ENCODE data around the gene HYAL1. TPM values are rescaled to one million over a fixed set of nuclear protein-coding genes. Genes with fewer than 3 reads are reported as not detected.
A peak's percentile ranks its signal among the peaks of the same experiment; 100 is the strongest.
"Not testable (repeated sequence)": the region's sequence is repeated elsewhere in the genome, so short reads cannot be mapped to it uniquely, and the experiment has no call there.

HYAL1 gene
- total RNA-seq, 1 experiment from 2014 or later, result 6.2 TPM

DNA sequence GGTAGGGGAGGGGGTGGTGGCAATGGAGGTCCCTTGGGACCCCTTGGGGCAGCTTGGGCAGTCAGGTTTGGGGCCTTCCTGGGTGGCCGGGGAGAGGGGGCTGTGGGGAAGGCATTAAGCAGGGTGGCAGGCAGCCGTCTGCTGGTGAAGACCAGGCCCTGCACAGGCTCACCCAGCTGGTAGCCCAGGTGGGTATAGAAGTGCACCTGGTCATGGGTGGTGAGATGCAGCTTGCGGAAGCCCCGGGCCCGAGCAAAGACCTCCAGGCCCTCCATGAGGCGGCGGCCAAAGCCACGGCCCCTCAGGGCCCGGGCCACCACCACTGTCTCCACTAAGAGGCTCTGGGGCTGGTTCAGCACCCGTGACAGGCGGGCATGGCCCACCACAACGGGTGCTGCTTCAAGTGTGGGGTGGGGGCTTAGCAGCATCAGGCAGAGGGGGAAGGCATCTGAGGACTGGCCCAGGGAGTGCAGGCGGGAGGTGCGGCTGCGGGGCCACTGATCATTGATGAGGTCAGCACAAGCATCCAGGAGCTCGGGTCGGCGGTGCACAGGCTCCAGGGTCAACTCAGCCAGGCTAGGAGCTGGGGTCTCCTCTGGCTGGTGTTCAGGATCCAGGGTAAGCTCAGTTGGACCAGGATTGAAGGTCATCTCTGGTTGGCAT, 6.5 kb downstream of the HYAL1 start:
- no peak for DNase-seq (ENCODE audit: extremely low read depth, low read depth)

DNA sequence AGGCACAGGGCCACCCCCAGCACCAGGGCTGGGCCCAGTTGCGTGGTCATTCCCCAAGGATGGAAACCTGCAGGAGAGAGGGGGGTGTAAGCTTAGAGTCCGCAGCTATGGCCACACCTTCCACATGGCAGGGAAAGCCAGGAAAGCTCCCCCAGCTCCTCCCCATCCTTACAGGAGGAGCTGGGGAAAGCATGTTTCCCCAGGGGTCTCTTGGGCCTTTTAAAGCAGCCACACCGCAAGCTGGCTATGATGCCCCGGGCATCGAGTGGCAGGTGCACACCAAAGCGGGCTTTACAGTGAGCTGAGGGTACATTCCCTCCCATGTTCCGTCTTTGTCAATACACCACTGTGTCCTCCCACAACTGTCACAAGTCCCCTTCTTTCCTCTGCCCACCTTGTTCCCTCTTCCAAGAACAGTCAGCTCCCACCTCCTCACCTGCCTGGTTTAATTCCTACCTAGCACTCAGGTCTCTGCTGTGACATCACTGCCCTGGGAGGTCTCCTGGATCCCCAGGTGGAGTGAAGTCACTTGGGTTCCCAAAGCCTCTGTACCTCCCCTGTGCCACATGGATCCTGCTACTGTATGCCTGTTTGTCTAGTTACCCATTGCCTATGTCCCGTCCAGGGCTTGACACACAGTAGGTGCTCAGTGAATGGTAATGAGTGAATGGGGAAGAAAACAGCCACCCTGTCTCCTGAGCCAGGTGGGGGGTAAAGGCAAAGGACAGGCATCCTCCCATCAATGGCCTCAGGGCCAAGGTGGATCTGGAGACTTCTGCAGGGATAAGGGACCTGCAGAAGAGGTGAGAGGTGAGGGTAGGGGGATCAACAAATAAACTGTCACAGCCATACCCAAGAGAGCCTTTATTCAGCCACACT, 7.6 kb downstream of the HYAL1 start:
- DNase-seq (ENCODE audit: extremely low read depth, low read depth), result no peak

- DNase-seq (ENCODE audit: extremely low read depth, low read depth), result no peak
Observed at GRCh38 chr3:50294492-50295403, 8.6 kb downstream of the HYAL1 start.

DNA sequence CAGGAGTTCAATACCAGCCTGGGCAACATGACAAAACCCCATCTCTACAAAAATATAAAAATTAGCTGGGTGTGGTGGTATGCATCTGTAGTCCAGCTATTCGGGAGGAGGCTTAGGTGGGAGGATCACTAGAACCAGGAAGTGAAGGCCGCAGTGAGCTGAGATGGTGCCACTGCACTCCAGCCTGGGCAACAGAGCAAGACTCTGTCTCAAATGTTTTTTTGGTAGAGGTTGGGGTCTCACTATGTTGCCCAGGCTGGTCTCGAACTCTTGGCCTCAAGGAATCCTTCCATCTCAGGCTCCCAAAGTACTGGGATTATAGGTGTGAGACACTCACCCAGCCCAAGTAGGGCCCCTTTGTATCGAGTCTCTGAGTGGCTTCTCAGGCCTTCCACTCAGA, 9.3 kb downstream of the HYAL1 start:
- no peak for DNase-seq (ENCODE audit: extremely low read depth, low read depth)

- DNase-seq (ENCODE audit: extremely low read depth, low read depth), result no peak
Observed at GRCh38 chr3:50293079-50293801, 10.1 kb downstream of the HYAL1 start.

DNA sequence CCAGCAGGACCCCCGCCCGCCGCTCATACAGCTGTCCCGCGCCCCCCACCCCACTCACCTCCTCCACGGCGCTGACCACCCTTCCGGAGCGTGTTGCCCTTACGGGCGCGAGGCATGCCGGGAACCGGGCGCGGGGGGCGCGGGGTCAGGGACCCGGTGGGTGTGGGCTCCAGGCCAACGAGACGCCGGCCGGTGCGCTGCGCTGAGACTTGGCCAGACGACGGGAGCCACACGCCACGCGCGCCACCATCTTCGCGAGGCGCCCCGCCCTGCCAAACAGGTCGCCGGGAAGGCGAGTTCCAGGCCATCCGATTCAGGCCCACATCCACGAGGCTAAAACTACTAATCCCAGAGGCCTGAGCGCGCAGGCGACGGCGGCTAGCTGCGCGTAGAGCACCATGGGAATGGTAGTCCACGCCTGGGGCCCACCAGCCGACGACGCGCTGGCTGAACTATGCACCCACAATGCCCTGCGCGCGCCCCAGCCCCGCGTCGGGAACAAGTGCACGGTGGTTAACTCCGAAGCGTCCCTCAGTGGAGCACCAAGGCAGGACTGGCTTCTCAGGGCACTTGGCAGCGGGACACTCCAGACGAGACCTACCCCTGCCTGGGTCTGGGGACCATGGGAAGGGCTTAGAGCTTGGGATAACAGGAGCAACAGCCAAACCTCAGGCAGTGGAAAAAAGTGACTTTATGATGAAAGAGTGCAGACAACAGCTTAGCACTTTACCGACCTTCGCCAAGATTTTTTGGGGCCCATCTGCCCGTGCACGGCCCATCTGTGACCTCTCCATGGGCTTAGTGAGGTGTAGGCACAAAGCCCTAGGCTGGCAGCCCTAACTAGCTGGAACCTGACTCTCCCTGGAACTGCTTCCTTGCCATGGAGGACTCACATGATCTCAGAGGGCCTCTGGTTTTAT, 11.0 kb downstream of the HYAL1 start, which contains the start of gene IFRD2:
Gene IFRD2, minus strand, starts transcription at position 271 of the 920 bp plus-strand sequence. Its CDS starts 155 bp downstream, at position 116.
- peak; percentile 94 for DNase-seq (ENCODE audit: extremely low read depth, low read depth)

- DNase-seq (ENCODE audit: extremely low read depth, low read depth), result no peak
Observed at GRCh38 chr3:50290161-50290641, 13.2 kb downstream of the HYAL1 start.

DNA sequence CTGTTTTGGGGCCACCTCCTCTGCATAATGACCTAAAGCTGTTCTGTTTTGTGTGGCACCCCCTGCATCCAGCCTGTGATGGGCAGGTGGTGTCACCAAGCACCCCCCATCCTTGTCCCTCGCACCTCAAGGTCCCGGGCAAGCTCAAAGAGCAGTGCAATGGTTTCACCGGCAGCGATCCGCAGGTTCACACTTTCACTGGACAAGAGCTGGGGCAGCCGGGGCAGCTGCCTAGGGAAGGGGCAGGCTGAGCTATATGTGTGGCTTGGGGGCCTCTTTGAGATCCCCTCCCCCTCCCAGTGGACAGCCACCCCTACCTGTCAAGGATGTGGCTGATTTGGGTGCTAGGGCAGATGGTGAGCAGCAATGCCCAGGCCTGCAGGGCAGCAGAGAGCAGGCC, 14.2 kb downstream of the HYAL1 start:
- no peak for DNase-seq (ENCODE audit: extremely low read depth, low read depth)

DNA sequence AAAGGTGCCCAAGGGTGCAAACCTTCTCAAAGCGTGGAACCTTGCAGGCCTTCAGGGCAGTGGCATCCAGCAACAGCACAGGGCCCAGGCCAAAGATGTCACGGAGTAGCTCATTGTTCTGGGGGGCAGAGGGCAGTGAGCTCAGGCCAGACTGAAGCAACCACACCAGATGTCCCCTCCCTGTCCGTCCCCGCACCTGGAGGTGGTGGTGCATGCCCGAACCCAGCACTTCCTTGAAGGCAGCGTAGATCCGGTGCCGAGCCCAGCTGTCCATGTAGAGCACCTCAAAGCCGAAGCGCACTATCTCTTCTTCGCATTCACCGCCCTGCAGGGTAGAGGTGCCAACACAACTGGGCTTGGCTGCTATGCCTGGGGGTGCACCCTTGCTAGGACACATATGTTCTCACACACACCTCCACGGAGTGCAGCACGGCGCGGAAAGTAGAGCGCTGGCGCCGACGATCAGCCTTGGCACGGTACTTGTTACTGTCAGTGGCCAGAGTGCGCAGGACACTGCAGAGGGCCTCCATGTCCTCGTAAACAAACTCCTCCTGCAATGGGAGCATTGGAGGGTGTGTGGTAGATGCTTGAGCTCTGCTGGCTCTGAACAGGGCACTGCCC, 14.9 kb downstream of the HYAL1 start:
- no peak for DNase-seq (ENCODE audit: extremely low read depth, low read depth)

- no peak for DNase-seq (ENCODE audit: extremely low read depth, low read depth)
Observed at GRCh38 chr3:50287262-50287661, 16.1 kb downstream of the HYAL1 start.

DNA sequence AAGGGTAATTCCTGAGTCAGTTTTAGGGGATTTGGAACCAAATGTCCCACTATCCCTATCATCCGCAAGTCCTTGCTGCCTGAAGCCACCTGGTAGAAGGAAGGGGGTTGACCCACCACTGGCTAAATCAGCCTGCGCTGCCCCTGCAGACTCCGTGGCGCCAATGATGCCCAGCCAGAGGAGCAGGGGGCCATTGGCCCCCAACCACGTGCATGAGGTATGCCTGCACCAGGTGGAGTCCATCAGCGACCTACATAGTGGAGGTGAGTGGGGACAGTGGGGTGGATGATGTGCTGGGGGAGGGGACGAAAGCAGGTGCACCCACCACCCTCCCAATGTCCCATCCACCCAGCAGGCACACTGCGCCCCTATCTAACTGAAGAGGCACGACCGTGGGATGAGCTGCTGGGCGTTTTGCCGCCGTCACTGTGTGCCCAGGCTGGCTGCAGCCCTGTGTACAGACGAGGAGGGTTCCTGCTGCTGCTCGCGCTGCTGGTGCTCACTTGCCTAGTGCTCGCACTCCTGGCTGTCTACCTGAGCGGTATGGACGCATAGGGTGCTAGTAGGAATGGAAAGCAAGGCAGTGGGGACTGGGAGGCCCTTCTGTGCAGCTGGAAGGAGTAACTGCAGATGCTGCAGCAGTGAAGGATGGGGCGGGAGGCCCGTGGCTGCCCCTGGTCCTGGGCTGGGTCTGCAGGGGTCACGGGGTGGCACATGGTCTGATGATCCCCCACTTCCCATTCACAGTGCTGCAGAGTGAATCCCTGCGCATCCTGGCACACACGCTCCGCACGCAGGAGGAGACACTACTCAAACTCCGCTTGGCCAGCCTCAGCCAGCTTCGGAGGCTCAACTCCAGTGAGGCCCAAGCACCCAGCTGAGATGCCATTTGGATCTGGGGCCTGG, 16.8 kb downstream of the HYAL1 start:
- DNase-seq (ENCODE audit: extremely low read depth, low read depth), result no peak

DNA sequence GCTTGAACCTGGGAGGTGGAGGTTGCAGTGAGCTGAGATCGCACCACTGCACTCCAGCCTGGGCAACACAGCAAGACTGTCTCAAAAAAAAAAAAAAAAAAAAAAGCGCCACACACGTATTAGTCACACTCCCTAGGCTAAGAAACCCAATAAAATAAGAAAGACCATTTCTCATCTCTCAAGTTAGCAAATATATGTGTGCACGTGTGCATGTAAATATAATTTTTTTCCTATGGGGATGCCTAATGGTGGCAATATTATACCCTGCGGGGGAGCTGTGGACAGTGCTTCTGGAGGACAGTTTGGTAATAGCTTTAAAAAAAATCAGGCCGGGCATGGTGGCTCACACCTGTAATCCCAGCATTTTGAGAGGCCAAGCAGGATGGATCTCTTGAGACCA, 19.3 kb downstream of the HYAL1 start:
- DNase-seq (ENCODE audit: extremely low read depth, low read depth), result not testable (repeated sequence)

DNA sequence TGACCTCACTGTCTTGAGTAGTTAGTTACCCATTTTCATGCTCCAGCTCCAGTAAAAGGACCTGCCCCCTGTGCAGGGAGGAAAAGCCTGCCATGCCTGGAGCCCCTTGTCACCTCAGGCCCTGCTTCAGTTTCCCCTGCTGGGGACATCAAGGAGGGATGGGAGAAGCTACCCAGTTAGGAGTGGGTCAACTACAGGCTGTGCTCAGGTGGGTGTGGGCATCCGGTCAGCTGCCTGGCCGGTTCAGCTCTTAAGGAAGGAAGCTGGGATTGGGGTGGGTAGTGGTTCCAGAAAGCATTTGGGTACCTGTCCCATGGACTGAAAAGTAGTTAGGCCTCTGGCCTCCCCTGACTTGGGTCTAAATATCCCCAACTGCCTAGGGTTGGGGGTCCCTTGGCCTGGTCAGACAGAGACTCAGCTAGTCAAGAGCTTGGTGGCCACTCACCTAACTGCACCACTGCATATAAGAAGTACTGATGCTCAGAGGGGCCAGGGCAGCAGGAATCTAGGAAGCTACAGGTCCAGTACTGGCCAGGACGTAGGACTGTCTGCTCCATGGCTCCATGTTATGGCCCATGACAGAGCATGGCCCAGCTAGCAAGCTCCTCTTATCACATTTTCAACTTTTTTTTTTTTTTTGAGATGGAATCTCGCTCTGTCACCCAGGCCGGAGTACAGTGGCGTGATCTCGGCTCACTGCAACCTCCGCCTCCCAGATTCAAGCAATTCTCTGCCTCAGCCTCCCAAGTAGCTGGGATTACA, 23.9 kb downstream of the HYAL1 start:
- DNase-seq (ENCODE audit: extremely low read depth, low read depth), result no peak

- DNase-seq (ENCODE audit: extremely low read depth, low read depth), result no peak
Observed at GRCh38 chr3:50278880-50279224, 24.5 kb downstream of the HYAL1 start, which contains the start of gene LSMEM2. LSMEM2 (plus strand) TSS chr3:50279087; CDS start chr3:50279114, 27 bp downstream.

GRCh38 chr3:50278123-50278879, 25.1 kb downstream of the HYAL1 start:
- DNase-seq (ENCODE audit: extremely low read depth, low read depth), result no peak

GRCh38 chr3:50276762-50277101, 26.6 kb downstream of the HYAL1 start:
- DNase-seq (ENCODE audit: extremely low read depth, low read depth), result no peak

Data from NCI-H460 (cell line).